OCI-LY3 (cell line): ENCODE results near the gene RBM41.

Experiments
- EZH2phosphoT487 ChIP-seq: fragments of 200-600 bp; shearing (Covaris generic); IDR thresholded peaks from 2 replicates; pipeline ENCODE4 v1.6.1; 2018; ENCODE audit warnings: antibody characterized with exemption, mixed run types, low read depth
- TF ChIP-seq, protein P1 (sequence below): fragments of 200-600, 300-600 bp; sonication (generic); IDR thresholded peaks from 2 replicates; pipeline ENCODE4 v1.5.1; 2014; ENCODE audit warnings: antibody characterized with exemption, low read length, low read depth

DNA sequence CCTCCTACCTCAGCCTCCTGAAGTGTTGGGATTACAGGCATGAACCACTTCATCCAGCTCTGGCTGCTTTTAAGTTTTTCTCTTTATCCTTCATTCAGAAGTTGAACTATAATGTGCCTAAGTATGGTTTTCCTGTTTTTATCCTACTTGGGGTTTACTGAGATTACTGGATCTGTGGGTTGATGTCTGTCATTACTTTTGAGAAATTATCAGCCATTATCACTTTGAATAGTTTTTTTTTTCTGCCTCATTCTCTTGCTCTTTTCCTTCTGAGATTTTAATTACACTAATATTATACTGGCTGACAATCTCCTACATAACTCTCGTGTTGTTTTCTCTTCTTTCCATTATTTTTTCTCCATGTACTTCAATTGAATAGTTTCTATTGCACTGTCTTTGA is 71.0 kb downstream of the RBM41 start:
- TF ChIP-seq, protein P1, sequence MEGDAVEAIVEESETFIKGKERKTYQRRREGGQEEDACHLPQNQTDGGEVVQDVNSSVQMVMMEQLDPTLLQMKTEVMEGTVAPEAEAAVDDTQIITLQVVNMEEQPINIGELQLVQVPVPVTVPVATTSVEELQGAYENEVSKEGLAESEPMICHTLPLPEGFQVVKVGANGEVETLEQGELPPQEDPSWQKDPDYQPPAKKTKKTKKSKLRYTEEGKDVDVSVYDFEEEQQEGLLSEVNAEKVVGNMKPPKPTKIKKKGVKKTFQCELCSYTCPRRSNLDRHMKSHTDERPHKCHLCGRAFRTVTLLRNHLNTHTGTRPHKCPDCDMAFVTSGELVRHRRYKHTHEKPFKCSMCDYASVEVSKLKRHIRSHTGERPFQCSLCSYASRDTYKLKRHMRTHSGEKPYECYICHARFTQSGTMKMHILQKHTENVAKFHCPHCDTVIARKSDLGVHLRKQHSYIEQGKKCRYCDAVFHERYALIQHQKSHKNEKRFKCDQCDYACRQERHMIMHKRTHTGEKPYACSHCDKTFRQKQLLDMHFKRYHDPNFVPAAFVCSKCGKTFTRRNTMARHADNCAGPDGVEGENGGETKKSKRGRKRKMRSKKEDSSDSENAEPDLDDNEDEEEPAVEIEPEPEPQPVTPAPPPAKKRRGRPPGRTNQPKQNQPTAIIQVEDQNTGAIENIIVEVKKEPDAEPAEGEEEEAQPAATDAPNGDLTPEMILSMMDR: no peak
- TF ChIP-seq EZH2phosphoT487: no peak
